SK-N-SH (cell line): ENCODE measurements around the gene PARP8. TPM values are rescaled to one million over a fixed set of nuclear protein-coding genes. Genes with fewer than 3 reads are reported as not detected.

ENCODE experiments used
- CTCF ChIA-PET: fragments of 300-600, 350-600 bp; formaldehyde crosslinking; extraction: SDS; loops from one replicate; lab custom pipeline; 2021; lab: Yijun Ruan, JAX
- POLR2A ChIA-PET: fragments of 350-600 bp; sonication (Branson Sonifier 250); formaldehyde crosslinking; extraction: SDS; loops from one replicate; lab custom pipeline; 2020; ENCODE audit warnings: antibody characterized with exemption, inconsistent platforms; lab: Yijun Ruan, JAX
- DNase-seq: peaks from one replicate; pipeline ENCODE4 v3.0.0; 2012
- H2AFZ ChIP-seq: fragments of 200-600 bp; sonication (generic); 2 replicates; pipeline ENCODE4 v1.8.1; 2016; ENCODE audit warnings: antibody characterized with exemption, mild to moderate bottlenecking, low read depth
- H3F3A ChIP-seq: fragments of 200-600 bp; sonication (generic); replicated peaks from 2 replicates; pipeline ENCODE3; 2016; ENCODE audit warnings: antibody characterized with exemption, mild to moderate bottlenecking; ENCODE audit not compliant: insufficient read depth
- H3K27ac ChIP-seq, 2 experiments: fragments of 200-500 bp in 1 of 2; fragments of 200-600 bp in 1 of 2; sonication (Bioruptor generic) in 1 of 2; sonication (generic), shearing (Covaris generic) in 1 of 2; 2 replicates each; pipeline versions ENCODE4 v1.5.1 to v1.6.1; 2014 to 2016; ENCODE audit warnings: low read depth in 2 of 2, inconsistent platforms in 1 of 2, low read length in 1 of 2, mild to moderate bottlenecking in 1 of 2, mixed read lengths in 1 of 2
- H3K27me3 ChIP-seq: fragments of 200-600 bp; sonication (generic), shearing (Covaris generic); 2 replicates; pipeline ENCODE4 v1.6.1; 2016; ENCODE audit warnings: mixed run types; ENCODE audit not compliant: insufficient read depth
- H3K36me3 ChIP-seq, 2 experiments: fragments of 200-500 bp in 1 of 2; fragments of 200-600 bp in 1 of 2; sonication (Bioruptor generic) in 1 of 2; sonication (generic) in 1 of 2; replicated peaks in 1 of 2; 2 replicates each; pipeline versions ENCODE3 to v1.5.1; 2014 to 2016; ENCODE audit warnings: low read length in 1 of 2, mild to moderate bottlenecking in 1 of 2; ENCODE audit not compliant: insufficient read depth in 2 of 2, control insufficient read depth in 1 of 2
- H3K4me1 ChIP-seq, 2 experiments: fragments of 200-500 bp in 1 of 2; fragments of 200-600 bp in 1 of 2; sonication (Bioruptor generic) in 1 of 2; sonication (generic), shearing (Covaris generic) in 1 of 2; 2 replicates each; pipeline versions ENCODE4 v1.5.1 to v1.6.1; 2014 to 2016; ENCODE audit warnings: low read depth in 1 of 2, low read length in 1 of 2, mixed run types in 1 of 2; ENCODE audit not compliant: insufficient read depth in 2 of 2, control insufficient read depth in 1 of 2
- H3K4me2 ChIP-seq: fragments of 200-600 bp; sonication (generic), shearing (Covaris generic); 2 replicates; pipeline ENCODE4 v1.6.1; 2017; ENCODE audit warnings: mixed run types
- H3K4me3 ChIP-seq, 2 experiments: fragments of 200-500 bp in 1 of 2; fragments of 200-600 bp in 1 of 2; sonication (Bioruptor generic) in 1 of 2; sonication (generic), shearing (Covaris generic) in 1 of 2; 2 replicates each; pipeline versions ENCODE4 v1.5.1 to v1.8.1; 2014 to 2016; ENCODE audit warnings: low read depth in 2 of 2, inconsistent platforms in 1 of 2, low read length in 1 of 2, mild to moderate bottlenecking in 1 of 2, mixed read lengths in 1 of 2, moderate library complexity in 1 of 2
- H3K79me2 ChIP-seq: fragments of 200-600 bp; sonication (generic); 2 replicates; pipeline ENCODE4 v1.8.1; 2017; ENCODE audit warnings: mild to moderate bottlenecking; ENCODE audit not compliant: insufficient read depth
- H3K9ac ChIP-seq: fragments of 200-600 bp; sonication (generic); 2 replicates; pipeline ENCODE4 v1.6.1; 2017; ENCODE audit warnings: mixed run types
- H3K9me2 ChIP-seq: fragments of 200-600 bp; sonication (generic); 2 replicates; pipeline ENCODE4 v1.6.1; 2017; ENCODE audit warnings: mixed run types
- H3K9me3 ChIP-seq: fragments of 200-600 bp; sonication (generic); 2 replicates; pipeline ENCODE4 v1.6.1; 2017; ENCODE audit warnings: mixed run types, mild to moderate bottlenecking, moderate library complexity
- H4K20me1 ChIP-seq: fragments of 200-600 bp; sonication (generic); 2 replicates; pipeline ENCODE4 v1.6.1; 2017; ENCODE audit warnings: mild to moderate bottlenecking, mixed run types; ENCODE audit not compliant: insufficient read depth
- CHD2 ChIP-seq: fragments of 150-350 bp; IDR thresholded peaks from 2 replicates; pipeline ENCODE4 v1.6.1; 2018; ENCODE audit warnings: low read length; ENCODE audit not compliant: partially characterized antibody
- CTCF ChIP-seq: fragments of 200-600 bp; sonication (generic); IDR thresholded peaks from 2 replicates; pipeline ENCODE4 v1.6.1; 2017; ENCODE audit warnings: antibody characterized with exemption, mild to moderate bottlenecking, moderate library complexity
- EP300 ChIP-seq, 2 experiments: IDR thresholded peaks; 2 replicates each; pipeline versions ENCODE4 v1.4.0 to v1.6.1; 2012; ENCODE audit warnings: borderline replicate concordance in 1 of 2, low read depth in 1 of 2, low read length in 1 of 2
- EZH2phosphoT487 ChIP-seq: fragments of 200-600 bp; sonication (generic); IDR thresholded peaks from 2 replicates; pipeline ENCODE4 v1.6.1; 2017; ENCODE audit warnings: low read depth, mixed run types, mild to moderate bottlenecking, antibody characterized with exemption, moderate library complexity, borderline replicate concordance
- FOSL2 ChIP-seq: IDR thresholded peaks from 2 replicates; pipeline ENCODE4 v1.4.0; 2012; ENCODE audit warnings: low read depth, mild to moderate bottlenecking, moderate library complexity, borderline replicate concordance
- FOXM1 ChIP-seq: IDR thresholded peaks from 2 replicates; pipeline ENCODE4 v1.4.0; 2012; ENCODE audit warnings: low read depth, mild to moderate bottlenecking
- NRF1 ChIP-seq: IDR thresholded peaks from 2 replicates; pipeline ENCODE4 v1.6.1; 2012; ENCODE audit warnings: low read depth, mild to moderate bottlenecking, low read length
- RCOR1 ChIP-seq: fragments of 150-350 bp; IDR thresholded peaks from 2 replicates; pipeline ENCODE4 v1.6.1; 2017; ENCODE audit warnings: antibody characterized with exemption, low read length
- REST ChIP-seq: IDR thresholded peaks from 2 replicates; pipeline ENCODE4 v1.6.1; 2012; ENCODE audit warnings: mild to moderate bottlenecking, low read depth, low read length, moderate library complexity
- SIN3A ChIP-seq: IDR thresholded peaks from 2 replicates; pipeline ENCODE4 v1.6.1; 2012; ENCODE audit warnings: low read depth, mild to moderate bottlenecking, low read length, moderate library complexity, borderline replicate concordance
- SMC3 ChIP-seq: IDR thresholded peaks from 2 replicates; pipeline ENCODE4 v1.6.1; 2012; ENCODE audit warnings: low read depth, low read length, improper control_type of control experiment
- TEAD4 ChIP-seq: IDR thresholded peaks from 2 replicates; pipeline ENCODE4 v1.4.0; 2012; ENCODE audit warnings: mild to moderate bottlenecking, borderline replicate concordance; ENCODE audit not compliant: insufficient read depth
- WGBS: methylation state at CpG from one replicate; pipeline ENCODE4 v1.1.6; 2017; ENCODE audit warnings: low lambda C conversion rate; 5-methylcytosine and 5-hydroxymethylcytosine counted together
- polyA plus RNA-seq, 3 experiments: library from polyadenylated mRNA; depleted of rRNA; stranded (reverse); fragments of >200 nt; gene quantifications; 2 replicates each; pipeline ENCODE4 v1.2.3, GENCODE V29; 2012
- TF ChIP-seq, protein P1 (sequence below): IDR thresholded peaks from 2 replicates; pipeline ENCODE4 v1.4.0; 2012; ENCODE audit warnings: low read depth, borderline replicate concordance
- TF ChIP-seq, protein P2 (sequence below): IDR thresholded peaks from 2 replicates; pipeline ENCODE4 v1.4.0; 2012; ENCODE audit warnings: low read depth, borderline replicate concordance
- TF ChIP-seq, protein P3 (sequence below): fragments of 150-350 bp; IDR thresholded peaks from 2 replicates; pipeline ENCODE4 v1.6.1; 2017; ENCODE audit warnings: antibody characterized with exemption, low read length, low read depth, borderline replicate concordance

Gene PARP8
- polyA plus RNA-seq, 1 of the 3 experiments (the other 2 are of a cell fraction) = 6.2 TPM

- WGBS = 83% methylated on average over 2 of the region's 2 CpGs
- Histone ChIP-seq H3F3A (no peaks in the 10 kb centered on the region), H3K79me2 (no peaks in the 10 kb centered on the region), H3K36me3 (peaks cover 4 to 23% of the 10 kb centered on the region in 2 experiments), H2AFZ (no peak overlapping the region), H3K9me2 (no peaks in the 10 kb centered on the region), H3K9ac (no peak overlapping the region), H3K27ac (no peak overlapping the region), H3K4me2 (no peak overlapping the region), H3K9me3 (no peaks in the 10 kb centered on the region), H3K4me3 (no peak overlapping the region), H4K20me1 (no peaks in the 10 kb centered on the region), H3K27me3 (no peaks in the 10 kb centered on the region), H3K4me1 (no peaks in the 10 kb centered on the region)
- DNase-seq = no peak
- ChIA-PET POLR2A (no interaction called here), CTCF (interaction anchor here (1.5 kb wide), 1 partner anchor 47 kb away, joined by 4 read pairs; no protein-coding TSS in a partner anchor)
- TF ChIP-seq CTCF (no peak), SIN3A (no peak), CHD2 (no peak), FOXM1 (no peak), REST (no peak), TEAD4 (no peak), EZH2phosphoT487 (no peak), RCOR1 (no peak), NRF1 (no peak), FOSL2 (no peak), EP300 (IDR thresholded peaks at IDR 0.05; ENCODE audit: borderline replicate concordance in 1 of 2, low read depth in 1 of 2, low read length in 1 of 2) (no peak), SMC3 (no peak)
- TF ChIP-seq, protein P1, sequence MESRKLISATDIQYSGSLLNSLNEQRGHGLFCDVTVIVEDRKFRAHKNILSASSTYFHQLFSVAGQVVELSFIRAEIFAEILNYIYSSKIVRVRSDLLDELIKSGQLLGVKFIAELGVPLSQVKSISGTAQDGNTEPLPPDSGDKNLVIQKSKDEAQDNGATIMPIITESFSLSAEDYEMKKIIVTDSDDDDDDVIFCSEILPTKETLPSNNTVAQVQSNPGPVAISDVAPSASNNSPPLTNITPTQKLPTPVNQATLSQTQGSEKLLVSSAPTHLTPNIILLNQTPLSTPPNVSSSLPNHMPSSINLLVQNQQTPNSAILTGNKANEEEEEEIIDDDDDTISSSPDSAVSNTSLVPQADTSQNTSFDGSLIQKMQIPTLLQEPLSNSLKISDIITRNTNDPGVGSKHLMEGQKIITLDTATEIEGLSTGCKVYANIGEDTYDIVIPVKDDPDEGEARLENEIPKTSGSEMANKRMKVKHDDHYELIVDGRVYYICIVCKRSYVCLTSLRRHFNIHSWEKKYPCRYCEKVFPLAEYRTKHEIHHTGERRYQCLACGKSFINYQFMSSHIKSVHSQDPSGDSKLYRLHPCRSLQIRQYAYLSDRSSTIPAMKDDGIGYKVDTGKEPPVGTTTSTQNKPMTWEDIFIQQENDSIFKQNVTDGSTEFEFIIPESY = no peak
- TF ChIP-seq, protein P2, sequence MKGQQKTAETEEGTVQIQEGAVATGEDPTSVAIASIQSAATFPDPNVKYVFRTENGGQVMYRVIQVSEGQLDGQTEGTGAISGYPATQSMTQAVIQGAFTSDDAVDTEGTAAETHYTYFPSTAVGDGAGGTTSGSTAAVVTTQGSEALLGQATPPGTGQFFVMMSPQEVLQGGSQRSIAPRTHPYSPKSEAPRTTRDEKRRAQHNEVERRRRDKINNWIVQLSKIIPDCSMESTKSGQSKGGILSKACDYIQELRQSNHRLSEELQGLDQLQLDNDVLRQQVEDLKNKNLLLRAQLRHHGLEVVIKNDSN = no peak
- TF ChIP-seq, protein P3, sequence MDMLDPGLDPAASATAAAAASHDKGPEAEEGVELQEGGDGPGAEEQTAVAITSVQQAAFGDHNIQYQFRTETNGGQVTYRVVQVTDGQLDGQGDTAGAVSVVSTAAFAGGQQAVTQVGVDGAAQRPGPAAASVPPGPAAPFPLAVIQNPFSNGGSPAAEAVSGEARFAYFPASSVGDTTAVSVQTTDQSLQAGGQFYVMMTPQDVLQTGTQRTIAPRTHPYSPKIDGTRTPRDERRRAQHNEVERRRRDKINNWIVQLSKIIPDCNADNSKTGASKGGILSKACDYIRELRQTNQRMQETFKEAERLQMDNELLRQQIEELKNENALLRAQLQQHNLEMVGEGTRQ = no peak
Observed at GRCh38 chr5:50798002-50798401, 131.6 kb downstream of the PARP8 start.
